A673 (cell line): ENCODE results near the gene VWA7.

Experiments used
- EZH2 ChIP-seq: fragments of 200-600 bp; sonication (generic); IDR thresholded peaks from 2 replicates; pipeline ENCODE4 v1.6.1; 2017; ENCODE audit warnings: borderline replicate concordance, low read depth, mild to moderate bottlenecking, mixed read lengths, antibody characterized with exemption, low read length; ENCODE audit not compliant: poor library complexity, severe bottlenecking
- TF ChIP-seq, protein P1 (sequence below): fragments of 300-800, 200-600 bp; sonication (generic); conservative IDR thresholded peaks from 2 replicates; pipeline ENCODE4 v1.5.1; 2017; ENCODE audit warnings: low read depth, mild to moderate bottlenecking, antibody characterized with exemption, low read length, moderate library complexity, mixed read lengths

DNA sequence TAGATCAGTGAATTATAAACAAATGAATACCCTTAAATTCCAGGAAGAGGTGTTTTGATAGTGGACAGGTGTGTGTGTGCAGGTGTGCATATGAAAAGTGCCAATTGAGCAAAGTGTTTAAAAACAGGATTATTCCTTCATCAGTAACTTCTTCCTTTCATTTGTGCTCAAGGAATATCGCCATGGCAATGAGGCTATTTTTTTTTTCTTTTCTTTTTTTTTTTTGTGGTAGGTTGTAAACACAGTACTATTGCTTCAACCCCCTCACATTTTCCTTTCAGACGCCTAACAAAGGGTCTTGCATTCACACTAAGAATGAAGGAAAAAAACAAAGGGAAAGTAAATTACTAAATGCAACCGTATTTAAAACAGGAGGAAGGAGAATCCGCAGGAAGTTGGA is 48.4 kb upstream of the VWA7 start:
- TF ChIP-seq, protein P1, sequence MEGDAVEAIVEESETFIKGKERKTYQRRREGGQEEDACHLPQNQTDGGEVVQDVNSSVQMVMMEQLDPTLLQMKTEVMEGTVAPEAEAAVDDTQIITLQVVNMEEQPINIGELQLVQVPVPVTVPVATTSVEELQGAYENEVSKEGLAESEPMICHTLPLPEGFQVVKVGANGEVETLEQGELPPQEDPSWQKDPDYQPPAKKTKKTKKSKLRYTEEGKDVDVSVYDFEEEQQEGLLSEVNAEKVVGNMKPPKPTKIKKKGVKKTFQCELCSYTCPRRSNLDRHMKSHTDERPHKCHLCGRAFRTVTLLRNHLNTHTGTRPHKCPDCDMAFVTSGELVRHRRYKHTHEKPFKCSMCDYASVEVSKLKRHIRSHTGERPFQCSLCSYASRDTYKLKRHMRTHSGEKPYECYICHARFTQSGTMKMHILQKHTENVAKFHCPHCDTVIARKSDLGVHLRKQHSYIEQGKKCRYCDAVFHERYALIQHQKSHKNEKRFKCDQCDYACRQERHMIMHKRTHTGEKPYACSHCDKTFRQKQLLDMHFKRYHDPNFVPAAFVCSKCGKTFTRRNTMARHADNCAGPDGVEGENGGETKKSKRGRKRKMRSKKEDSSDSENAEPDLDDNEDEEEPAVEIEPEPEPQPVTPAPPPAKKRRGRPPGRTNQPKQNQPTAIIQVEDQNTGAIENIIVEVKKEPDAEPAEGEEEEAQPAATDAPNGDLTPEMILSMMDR, result no peak
- no peak for TF ChIP-seq EZH2
